Vagina (tissue), 2 donors: ENCODE data around the gene MAD2L1BP. TPM values are rescaled to one million over a fixed set of nuclear protein-coding genes. Genes with fewer than 3 reads are reported as not detected.

Experiments
- DNase-seq, 2 donors: peaks; one replicate each; pipeline ENCODE4 v3.0.0-alpha.2; 2017; ENCODE audit errors: extremely low spot score in 2 of 2
- H3K27ac ChIP-seq: fragments of 200-600 bp; sonication (generic); one replicate; pipeline ENCODE4 v1.5.1; 2019
- H3K27me3 ChIP-seq: fragments of 200-600 bp; sonication (generic); one replicate; pipeline ENCODE4 v1.5.1; 2019
- H3K36me3 ChIP-seq, 2 donors: fragments of 200-600 bp; sonication (generic); one replicate each; pipeline ENCODE4 v1.5.1; 2017 to 2019
- H3K4me1 ChIP-seq: fragments of 200-600 bp; sonication (generic); one replicate; pipeline ENCODE4 v1.5.1; 2019
- H3K4me3 ChIP-seq, 2 donors: fragments of 200-600 bp; sonication (generic); 1 replicate in 1 of 2; 2 replicates in 1 of 2; pipeline ENCODE4 v1.5.1; 2016 to 2019
- H3K9me3 ChIP-seq: fragments of 200-600 bp; sonication (generic); one replicate; pipeline ENCODE4 v1.5.1; 2019
- POLR2A ChIP-seq, 2 donors: fragments of 450-650 bp; IDR thresholded peaks; one replicate each; pipeline ENCODE4 v1.6.1; 2017; ENCODE audit warnings: antibody characterized with exemption in 2 of 2, mild to moderate bottlenecking in 2 of 2, moderate library complexity in 2 of 2
- POLR2AphosphoS5 ChIP-seq, 2 donors: sonication (generic); formaldehyde crosslinking; IDR thresholded peaks; one replicate each; pipeline ENCODE4 v1.9.0; 2017; ENCODE audit warnings: antibody characterized with exemption in 2 of 2, mild to moderate bottlenecking in 2 of 2, low read depth in 1 of 2; ENCODE audit not compliant: insufficient read depth in 1 of 2
- intact Hi-C: fragments of 100-400 bp; cut with DNase I; formaldehyde crosslinking; loops from one replicate; pipeline ENCODE4 v1.15.1; 2023
- total RNA-seq: library from RNA; depleted of rRNA; stranded (reverse); fragments of >200 nt; gene quantifications from one replicate; pipeline ENCODE4 v1.2.3, GENCODE V29; 2016
- TF ChIP-seq, protein P1 (sequence below), 3 experiments: fragments of 450-650 bp in 2 of 3; fragments of 200-600 bp in 1 of 3; sonication (generic) in 1 of 3; IDR thresholded peaks; one replicate each; pipeline ENCODE4 v1.5.1; 2017 to 2019; ENCODE audit warnings: antibody characterized with exemption in 3 of 3, mild to moderate bottlenecking in 2 of 3, moderate library complexity in 2 of 3

The MAD2L1BP gene
- total RNA-seq, 1 donor from 2014 or later, result 58.4 TPM

DNA sequence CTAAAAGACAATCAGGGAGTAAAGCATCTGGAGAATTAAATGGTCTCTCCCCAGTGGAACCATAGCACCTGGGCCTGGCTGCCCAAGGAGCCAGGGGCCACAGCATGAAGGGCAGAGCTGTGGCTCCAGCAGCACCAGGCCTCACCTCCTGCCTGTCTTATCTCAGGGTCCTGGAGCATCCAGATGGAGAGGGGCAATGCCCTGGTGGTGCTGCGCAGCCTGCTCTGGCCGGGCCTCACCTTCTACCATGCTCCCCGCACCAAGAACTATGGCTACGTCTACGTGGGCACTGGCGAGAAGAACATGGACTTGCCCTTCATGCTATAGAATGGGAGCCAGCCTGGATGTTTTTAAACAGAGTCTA is 35.0 kb downstream of the MAD2L1BP start:
- no peaks in the 10 kb centered on the region for H3K9me3 ChIP-seq
- H3K4me3 ChIP-seq, result no peak overlapping the region
- H3K4me1 ChIP-seq, result peaks cover 37% of the 10 kb centered on the region
- intact Hi-C loops, result no loop called here
- peak overlapping the region; percentile 75 for H3K27ac ChIP-seq
- TF ChIP-seq POLR2A (IDR thresholded peaks at IDR 0.05), result no peak
- TF ChIP-seq, protein P1, sequence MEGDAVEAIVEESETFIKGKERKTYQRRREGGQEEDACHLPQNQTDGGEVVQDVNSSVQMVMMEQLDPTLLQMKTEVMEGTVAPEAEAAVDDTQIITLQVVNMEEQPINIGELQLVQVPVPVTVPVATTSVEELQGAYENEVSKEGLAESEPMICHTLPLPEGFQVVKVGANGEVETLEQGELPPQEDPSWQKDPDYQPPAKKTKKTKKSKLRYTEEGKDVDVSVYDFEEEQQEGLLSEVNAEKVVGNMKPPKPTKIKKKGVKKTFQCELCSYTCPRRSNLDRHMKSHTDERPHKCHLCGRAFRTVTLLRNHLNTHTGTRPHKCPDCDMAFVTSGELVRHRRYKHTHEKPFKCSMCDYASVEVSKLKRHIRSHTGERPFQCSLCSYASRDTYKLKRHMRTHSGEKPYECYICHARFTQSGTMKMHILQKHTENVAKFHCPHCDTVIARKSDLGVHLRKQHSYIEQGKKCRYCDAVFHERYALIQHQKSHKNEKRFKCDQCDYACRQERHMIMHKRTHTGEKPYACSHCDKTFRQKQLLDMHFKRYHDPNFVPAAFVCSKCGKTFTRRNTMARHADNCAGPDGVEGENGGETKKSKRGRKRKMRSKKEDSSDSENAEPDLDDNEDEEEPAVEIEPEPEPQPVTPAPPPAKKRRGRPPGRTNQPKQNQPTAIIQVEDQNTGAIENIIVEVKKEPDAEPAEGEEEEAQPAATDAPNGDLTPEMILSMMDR (IDR thresholded peaks at IDR 0.05), result no peak
- no peak for TF ChIP-seq POLR2AphosphoS5 (IDR thresholded peaks at IDR 0.05; ENCODE audit: insufficient read depth in 1 of 2, low read depth in 1 of 2)
- peaks cover 0 to 29% of the 10 kb centered on the region in 2 donors for H3K36me3 ChIP-seq
- no peak for DNase-seq
- no peaks in the 10 kb centered on the region for H3K27me3 ChIP-seq

DNA sequence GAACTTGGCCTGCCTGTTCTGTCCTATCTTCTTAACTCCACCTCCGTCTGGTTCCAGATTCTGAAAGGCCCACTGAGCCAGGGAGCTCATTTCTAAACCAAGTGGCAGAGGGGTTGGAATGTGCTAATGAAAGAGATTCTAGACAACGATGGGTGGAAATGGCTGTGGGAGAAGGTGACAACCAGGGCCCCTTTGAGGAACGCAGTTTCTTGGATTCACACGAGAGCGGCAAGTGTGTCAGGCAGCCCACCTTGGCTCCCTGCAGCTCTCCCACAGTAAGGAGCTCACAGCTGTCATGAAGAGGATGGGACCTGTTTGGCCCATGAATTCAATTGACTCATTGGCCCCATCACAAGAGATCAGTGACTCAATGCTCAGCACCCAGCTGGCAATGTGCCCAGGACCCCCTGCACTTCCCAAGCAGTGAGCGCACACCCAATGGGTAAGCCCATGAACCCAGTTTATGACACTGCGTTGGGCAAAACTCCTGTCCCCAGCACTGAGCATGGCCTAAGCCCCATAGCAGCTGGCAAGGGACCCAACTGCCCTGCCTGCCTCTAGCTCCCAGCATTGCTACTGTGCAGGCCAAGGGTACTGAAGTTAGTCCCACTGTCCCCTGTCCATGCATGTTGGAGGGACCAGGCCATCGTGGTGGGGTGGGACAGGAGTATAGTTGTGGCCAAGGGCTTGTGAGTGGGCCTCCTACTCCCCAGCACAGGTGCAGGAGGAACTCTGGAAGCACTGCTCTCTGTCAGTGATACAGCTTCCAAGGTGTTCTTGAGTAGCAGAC is 35.6 kb downstream of the MAD2L1BP start:
- Histone ChIP-seq H3K4me1 (peaks cover 37% of the 10 kb centered on the region), H3K4me3 (no peak overlapping the region), H3K36me3 (peaks cover 0 to 35% of the 10 kb centered on the region in 2 donors), H3K27ac (peak overlapping the region; percentile 75), H3K27me3 (no peaks in the 10 kb centered on the region), H3K9me3 (no peaks in the 10 kb centered on the region)
- DNase-seq, result no peak
- intact Hi-C loops, result no loop called here
- TF ChIP-seq, protein P1 (IDR thresholded peaks at IDR 0.05), result no peak
- TF ChIP-seq POLR2A (IDR thresholded peaks at IDR 0.05) (no peak), POLR2AphosphoS5 (IDR thresholded peaks at IDR 0.05; ENCODE audit: insufficient read depth in 1 of 2, low read depth in 1 of 2) (no peak)

DNA sequence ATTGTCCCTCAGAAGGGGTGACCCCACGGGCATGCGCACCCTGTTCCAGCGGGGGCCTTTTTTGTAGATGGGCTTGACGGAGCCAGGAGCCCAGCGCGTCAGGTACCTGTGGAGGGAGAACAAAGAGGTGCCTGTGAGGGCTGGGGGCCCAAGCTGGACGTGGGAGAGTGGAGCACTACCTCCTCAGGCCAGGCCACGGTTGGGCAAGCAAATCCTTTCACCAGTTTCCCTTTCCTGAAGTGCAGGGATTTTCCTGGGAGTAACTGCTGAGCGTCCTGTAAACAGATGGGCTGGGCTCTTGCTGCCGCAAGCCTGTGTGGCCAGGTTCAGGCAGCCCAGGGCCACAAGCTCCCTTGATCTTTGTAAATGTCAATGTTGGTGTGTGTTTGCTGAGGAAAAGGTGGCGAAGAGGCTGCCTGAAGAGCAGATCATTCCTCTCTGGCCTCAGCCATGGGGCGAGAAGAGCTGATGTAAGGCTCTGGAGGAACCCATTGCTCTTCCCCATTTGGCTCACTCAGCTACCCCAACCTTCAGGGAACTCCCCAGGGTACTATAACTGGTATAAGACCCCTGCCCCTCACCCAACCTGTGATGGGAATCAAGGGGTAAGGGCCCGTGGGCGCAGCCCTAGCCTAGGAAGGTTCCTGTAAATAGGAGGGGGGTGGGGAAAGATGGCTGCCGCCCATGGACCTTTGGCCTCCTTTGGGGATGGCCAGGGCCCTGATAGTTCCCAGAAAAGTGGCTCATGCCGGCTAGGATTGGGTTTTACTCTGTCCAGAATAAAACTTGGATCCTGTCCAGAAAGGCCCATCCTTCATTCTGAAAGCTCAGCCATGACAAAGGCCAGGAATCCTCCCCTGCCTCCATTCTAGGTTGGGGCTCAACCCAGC is 36.4 kb downstream of the MAD2L1BP start:
- intact Hi-C loops, result no loop called here
- Histone ChIP-seq H3K9me3 (no peaks in the 10 kb centered on the region), H3K4me1 (peaks cover 37% of the 10 kb centered on the region), H3K4me3 (no peak overlapping the region), H3K27me3 (no peaks in the 10 kb centered on the region), H3K36me3 (peaks cover 0 to 44% of the 10 kb centered on the region in 2 donors), H3K27ac (no peak overlapping the region)
- no peak for DNase-seq
- TF ChIP-seq, protein P1 (IDR thresholded peaks at IDR 0.05), result no peak
- no peak for TF ChIP-seq POLR2A (IDR thresholded peaks at IDR 0.05)
- no peak for TF ChIP-seq POLR2AphosphoS5 (IDR thresholded peaks at IDR 0.05; ENCODE audit: insufficient read depth in 1 of 2, low read depth in 1 of 2)

DNA sequence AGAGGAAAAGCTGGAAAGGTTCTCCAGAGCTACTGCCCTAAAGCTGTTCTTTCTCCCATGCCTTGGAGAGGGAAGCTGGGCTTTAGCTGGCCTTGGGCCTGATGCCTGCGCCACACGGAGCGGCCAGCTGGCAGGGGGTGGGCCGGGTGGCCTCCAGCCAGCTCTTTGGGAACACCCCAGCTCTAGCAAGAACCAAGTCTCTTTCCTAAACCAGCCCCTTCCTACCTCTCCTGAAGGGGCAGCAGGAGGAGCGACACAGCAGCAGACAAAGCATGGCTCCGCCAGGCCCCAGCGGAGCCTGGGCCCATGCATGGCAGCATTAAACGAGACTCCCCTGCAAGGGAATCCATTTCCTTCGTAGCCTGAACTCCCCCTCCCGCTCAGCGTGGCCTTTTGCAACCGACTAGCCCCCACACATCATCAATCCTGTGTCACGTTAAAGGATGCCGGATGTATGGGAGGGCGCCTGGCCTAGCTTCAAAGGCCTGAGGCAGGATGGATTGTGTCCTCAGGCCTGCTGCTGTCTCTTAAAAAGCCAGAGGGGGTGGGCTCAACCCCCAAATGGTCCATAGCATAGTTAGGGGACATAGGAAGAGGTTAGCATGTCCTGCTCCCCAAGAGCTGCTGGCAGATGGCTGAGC is 37.9 kb downstream of the MAD2L1BP start:
- no peak overlapping the region for H3K27ac ChIP-seq
- no peaks in the 10 kb centered on the region for H3K9me3 ChIP-seq
- intact Hi-C loops, result no loop called here
- H3K27me3 ChIP-seq, result no peaks in the 10 kb centered on the region
- peaks cover 24% of the 10 kb centered on the region for H3K4me1 ChIP-seq
- DNase-seq, result no peak
- no peak overlapping the region for H3K4me3 ChIP-seq
- peaks cover 0 to 57% of the 10 kb centered on the region in 2 donors for H3K36me3 ChIP-seq
- no peak for TF ChIP-seq POLR2AphosphoS5 (IDR thresholded peaks at IDR 0.05; ENCODE audit: insufficient read depth in 1 of 2, low read depth in 1 of 2)
- TF ChIP-seq, protein P1 (IDR thresholded peaks at IDR 0.05), result no peak
- TF ChIP-seq POLR2A (IDR thresholded peaks at IDR 0.05), result no peak
